ENCODE data around the gene NAT16. TPM values are rescaled to one million over a fixed set of nuclear protein-coding genes. Genes with fewer than 3 reads are reported as not detected.
A peak's percentile ranks its signal among the peaks of the same experiment; 100 is the strongest.

The NAT16 gene
- total and polyA plus RNA-seq, 2 of the 13 experiments (the other 11 are each of a cell fraction or from before 2014, with no cell fraction given), result 0.04 TPM; not detected in 1

DNA sequence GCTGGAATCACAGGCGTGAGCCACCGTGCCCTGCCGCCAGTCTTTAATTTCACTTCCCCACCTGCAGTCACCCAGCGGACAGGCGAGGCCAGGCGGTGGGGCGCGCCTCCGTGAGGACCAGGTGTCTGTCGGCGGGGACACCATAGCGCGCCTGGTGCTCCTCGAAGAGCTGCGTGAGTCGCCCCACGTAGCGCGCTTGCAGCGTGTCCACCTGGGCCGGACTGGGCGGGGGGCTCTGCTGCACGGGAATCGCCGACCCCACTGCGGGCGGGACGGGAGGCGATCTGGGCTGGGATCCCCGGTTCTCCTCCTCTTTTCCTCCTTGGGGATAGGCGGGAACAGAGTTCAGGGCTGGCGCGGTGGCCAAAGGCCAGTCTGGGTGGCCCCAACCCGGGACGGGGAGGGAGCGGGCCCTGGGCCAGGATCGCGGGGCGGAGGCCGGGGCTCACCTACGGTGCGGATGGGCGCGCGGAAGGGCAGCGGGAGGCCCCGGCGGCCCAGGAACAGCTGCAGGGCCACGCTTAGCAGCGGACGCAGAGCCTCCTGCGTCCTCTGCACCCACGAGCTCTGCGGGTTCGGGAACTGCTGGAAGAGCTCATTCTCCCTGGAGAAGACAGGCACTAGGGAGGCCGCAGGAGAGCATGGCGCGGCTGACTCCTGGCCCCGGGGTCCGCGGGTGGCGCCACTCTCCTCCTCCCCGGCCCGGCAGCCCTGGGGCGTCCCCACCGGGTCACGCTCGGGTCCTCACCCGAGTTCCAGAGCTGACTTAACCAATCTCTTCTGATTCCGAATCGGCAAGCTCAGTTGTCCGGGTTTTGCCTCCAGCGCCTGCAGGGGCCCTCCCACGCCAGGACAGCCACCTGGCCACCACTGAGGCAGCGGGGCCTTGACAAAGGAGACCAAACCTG lies 21.9 kb upstream of the NAT16 start (continued):
- TF ChIP-seq, protein P1, sequence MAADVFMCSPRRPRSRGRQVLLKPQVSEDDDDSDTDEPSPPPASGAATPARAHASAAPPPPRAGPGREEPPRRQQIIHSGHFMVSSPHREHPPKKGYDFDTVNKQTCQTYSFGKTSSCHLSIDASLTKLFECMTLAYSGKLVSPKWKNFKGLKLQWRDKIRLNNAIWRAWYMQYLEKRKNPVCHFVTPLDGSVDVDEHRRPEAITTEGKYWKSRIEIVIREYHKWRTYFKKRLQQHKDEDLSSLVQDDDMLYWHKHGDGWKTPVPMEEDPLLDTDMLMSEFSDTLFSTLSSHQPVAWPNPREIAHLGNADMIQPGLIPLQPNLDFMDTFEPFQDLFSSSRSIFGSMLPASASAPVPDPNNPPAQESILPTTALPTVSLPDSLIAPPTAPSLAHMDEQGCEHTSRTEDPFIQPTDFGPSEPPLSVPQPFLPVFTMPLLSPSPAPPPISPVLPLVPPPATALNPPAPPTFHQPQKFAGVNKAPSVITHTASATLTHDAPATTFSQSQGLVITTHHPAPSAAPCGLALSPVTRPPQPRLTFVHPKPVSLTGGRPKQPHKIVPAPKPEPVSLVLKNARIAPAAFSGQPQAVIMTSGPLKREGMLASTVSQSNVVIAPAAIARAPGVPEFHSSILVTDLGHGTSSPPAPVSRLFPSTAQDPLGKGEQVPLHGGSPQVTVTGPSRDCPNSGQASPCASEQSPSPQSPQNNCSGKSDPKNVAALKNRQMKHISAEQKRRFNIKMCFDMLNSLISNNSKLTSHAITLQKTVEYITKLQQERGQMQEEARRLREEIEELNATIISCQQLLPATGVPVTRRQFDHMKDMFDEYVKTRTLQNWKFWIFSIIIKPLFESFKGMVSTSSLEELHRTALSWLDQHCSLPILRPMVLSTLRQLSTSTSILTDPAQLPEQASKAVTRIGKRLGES (CRISPR knock-in tag; IDR thresholded peaks at IDR 0.05; ENCODE audit: borderline replicate concordance), result no peak
- TF ChIP-seq REL (CRISPR knock-in tag; conservative IDR thresholded peaks at IDR 0.05) (no peak), CAMTA2 (CRISPR knock-in tag; IDR thresholded peaks at IDR 0.05; ENCODE audit: borderline replicate concordance) (peak; percentile 81; the same call in 1 of the 2 replicates), BRCA1 (CRISPR knock-in tag; IDR thresholded peaks at IDR 0.05) (no peak), ZNF672 (CRISPR knock-in tag; IDR thresholded peaks at IDR 0.05) (no peak), ZNF678 (CRISPR knock-in tag; IDR thresholded peaks at IDR 0.05) (no peak; the same call in 1 of the 2 replicates), CEBPG (CRISPR knock-in tag; IDR thresholded peaks at IDR 0.05) (no peak), ZNF224 (CRISPR knock-in tag; IDR thresholded peaks at IDR 0.05) (no peak), FOXO1 (CRISPR knock-in tag; IDR thresholded peaks at IDR 0.05) (0 out of 2 replicates have a peak, but pooled peaks have one; percentile 12), STAT5B (CRISPR knock-in tag; IDR thresholded peaks at IDR 0.05) (no peak), BCL6 (CRISPR knock-in tag; IDR thresholded peaks at IDR 0.05) (peak; percentile 15; the same call in 1 of the 2 replicates), MBD4 (IDR thresholded peaks at IDR 0.05; ENCODE audit: borderline replicate concordance, low read length) (no peak), SOX6 (IDR thresholded peaks at IDR 0.05) (no peak), SOX6 (CRISPR knock-in tag; IDR thresholded peaks at IDR 0.05) (peak; percentile 58), ERF (CRISPR knock-in tag; IDR thresholded peaks at IDR 0.05) (no peak), NR0B2 (CRISPR knock-in tag; IDR thresholded peaks at IDR 0.05) (no peak), NFKB2 (CRISPR knock-in tag; IDR thresholded peaks at IDR 0.05; ENCODE audit: borderline replicate concordance) (0 out of 2 replicates have a peak, but pooled peaks have one; percentile 91), ZBTB42 (CRISPR knock-in tag; IDR thresholded peaks at IDR 0.05) (no peak; the same call in 1 of the 2 replicates), MAF1 (CRISPR knock-in tag; IDR thresholded peaks at IDR 0.05; ENCODE audit: borderline replicate concordance) (no peak), ZNF362 (CRISPR knock-in tag; IDR thresholded peaks at IDR 0.05; ENCODE audit: borderline replicate concordance) (no peak), ZNF720 (CRISPR knock-in tag; IDR thresholded peaks at IDR 0.05) (no peak), HDAC2 (CRISPR knock-in tag; IDR thresholded peaks at IDR 0.05) (0 out of 2 replicates have a peak, but pooled peaks have one; percentile 35)
- TF ChIP-seq, protein P2, sequence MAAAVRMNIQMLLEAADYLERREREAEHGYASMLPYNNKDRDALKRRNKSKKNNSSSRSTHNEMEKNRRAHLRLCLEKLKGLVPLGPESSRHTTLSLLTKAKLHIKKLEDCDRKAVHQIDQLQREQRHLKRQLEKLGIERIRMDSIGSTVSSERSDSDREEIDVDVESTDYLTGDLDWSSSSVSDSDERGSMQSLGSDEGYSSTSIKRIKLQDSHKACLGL (CRISPR knock-in tag; IDR thresholded peaks at IDR 0.05), result peak; percentile 61
- TF ChIP-seq, protein P3, sequence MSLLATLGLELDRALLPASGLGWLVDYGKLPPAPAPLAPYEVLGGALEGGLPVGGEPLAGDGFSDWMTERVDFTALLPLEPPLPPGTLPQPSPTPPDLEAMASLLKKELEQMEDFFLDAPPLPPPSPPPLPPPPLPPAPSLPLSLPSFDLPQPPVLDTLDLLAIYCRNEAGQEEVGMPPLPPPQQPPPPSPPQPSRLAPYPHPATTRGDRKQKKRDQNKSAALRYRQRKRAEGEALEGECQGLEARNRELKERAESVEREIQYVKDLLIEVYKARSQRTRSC (CRISPR knock-in tag; IDR thresholded peaks at IDR 0.05; ENCODE audit: low read depth), result no peak
